ENCODE results near the gene CEP131.

DNA sequence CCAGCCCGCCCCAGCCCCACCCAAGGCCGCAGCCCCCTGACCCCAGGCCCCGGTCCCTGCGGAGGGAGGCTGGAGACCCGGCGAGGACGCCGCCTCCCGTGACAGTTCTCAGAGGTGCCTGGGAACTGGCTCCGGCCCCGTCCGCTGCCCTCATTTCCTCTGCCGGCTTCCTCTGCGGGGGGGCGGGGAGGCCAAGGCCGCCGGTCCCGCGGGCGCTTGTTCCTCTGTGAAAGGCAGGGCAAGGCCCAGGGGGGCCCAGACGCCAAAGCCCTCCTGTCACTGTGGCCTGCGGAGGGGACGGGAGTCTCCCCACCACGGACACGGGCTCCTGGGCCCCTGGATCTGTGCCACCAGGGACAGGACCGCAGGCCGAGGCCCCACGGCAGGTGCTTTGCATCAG, 62.5 kb downstream of the CEP131 start:
- TF ChIP-seq, protein P1, sequence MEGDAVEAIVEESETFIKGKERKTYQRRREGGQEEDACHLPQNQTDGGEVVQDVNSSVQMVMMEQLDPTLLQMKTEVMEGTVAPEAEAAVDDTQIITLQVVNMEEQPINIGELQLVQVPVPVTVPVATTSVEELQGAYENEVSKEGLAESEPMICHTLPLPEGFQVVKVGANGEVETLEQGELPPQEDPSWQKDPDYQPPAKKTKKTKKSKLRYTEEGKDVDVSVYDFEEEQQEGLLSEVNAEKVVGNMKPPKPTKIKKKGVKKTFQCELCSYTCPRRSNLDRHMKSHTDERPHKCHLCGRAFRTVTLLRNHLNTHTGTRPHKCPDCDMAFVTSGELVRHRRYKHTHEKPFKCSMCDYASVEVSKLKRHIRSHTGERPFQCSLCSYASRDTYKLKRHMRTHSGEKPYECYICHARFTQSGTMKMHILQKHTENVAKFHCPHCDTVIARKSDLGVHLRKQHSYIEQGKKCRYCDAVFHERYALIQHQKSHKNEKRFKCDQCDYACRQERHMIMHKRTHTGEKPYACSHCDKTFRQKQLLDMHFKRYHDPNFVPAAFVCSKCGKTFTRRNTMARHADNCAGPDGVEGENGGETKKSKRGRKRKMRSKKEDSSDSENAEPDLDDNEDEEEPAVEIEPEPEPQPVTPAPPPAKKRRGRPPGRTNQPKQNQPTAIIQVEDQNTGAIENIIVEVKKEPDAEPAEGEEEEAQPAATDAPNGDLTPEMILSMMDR (IDR thresholded peaks at IDR 0.05): no peak
- TF ChIP-seq POLR2A (IDR thresholded peaks at IDR 0.05): no peak

Data from tibial nerve (tissue), 3 donors.